Retinal pigment epithelial cell (primary cell): ENCODE measurements around the gene PBRM1.
A peak's percentile ranks its signal among the peaks of the same experiment; 100 is the strongest.
"Not testable (repeated sequence)": the region's sequence is repeated elsewhere in the genome, so short reads cannot be mapped to it uniquely, and the experiment has no call there.

Source experiments
- DNase-seq: peaks from one replicate; pipeline ENCODE4 v3.0.0-alpha.2; 2010; ENCODE audit warnings: low read depth
- H3K4me3 ChIP-seq: 2 replicates; pipeline ENCODE4 v1.5.1; 2011; ENCODE audit warnings: mild to moderate bottlenecking, low read length, control low read depth, moderate library complexity
- TF ChIP-seq, protein P1 (sequence below): conservative IDR thresholded peaks from 2 replicates; pipeline ENCODE4 v1.5.1; 2011; ENCODE audit warnings: low read depth, low read length, control low read depth, inconsistent platforms

The PBRM1 gene

DNA sequence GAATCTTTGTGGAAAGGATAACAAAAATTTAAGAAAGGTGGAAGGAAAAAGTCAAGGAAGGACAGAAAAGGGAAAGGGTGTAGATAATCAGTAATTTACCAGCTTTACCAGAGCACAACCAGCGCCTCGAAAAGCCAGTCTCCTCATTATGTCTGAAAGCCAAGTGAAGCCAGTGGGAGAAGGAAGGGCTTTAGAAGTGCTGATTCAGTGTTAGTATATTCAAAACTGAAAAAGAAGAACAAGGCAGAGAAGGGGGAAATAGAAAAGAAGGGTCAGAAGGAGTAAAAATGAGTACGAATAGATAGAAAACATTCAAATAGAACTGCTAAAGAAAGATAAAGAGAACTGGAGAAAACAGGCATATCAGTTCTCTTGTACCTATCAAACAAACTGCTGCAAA, 4.1 kb downstream of the PBRM1 start:
- H3K4me3 ChIP-seq = no peak overlapping the region
- no peak for DNase-seq
- TF ChIP-seq, protein P1, sequence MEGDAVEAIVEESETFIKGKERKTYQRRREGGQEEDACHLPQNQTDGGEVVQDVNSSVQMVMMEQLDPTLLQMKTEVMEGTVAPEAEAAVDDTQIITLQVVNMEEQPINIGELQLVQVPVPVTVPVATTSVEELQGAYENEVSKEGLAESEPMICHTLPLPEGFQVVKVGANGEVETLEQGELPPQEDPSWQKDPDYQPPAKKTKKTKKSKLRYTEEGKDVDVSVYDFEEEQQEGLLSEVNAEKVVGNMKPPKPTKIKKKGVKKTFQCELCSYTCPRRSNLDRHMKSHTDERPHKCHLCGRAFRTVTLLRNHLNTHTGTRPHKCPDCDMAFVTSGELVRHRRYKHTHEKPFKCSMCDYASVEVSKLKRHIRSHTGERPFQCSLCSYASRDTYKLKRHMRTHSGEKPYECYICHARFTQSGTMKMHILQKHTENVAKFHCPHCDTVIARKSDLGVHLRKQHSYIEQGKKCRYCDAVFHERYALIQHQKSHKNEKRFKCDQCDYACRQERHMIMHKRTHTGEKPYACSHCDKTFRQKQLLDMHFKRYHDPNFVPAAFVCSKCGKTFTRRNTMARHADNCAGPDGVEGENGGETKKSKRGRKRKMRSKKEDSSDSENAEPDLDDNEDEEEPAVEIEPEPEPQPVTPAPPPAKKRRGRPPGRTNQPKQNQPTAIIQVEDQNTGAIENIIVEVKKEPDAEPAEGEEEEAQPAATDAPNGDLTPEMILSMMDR = no peak

DNA sequence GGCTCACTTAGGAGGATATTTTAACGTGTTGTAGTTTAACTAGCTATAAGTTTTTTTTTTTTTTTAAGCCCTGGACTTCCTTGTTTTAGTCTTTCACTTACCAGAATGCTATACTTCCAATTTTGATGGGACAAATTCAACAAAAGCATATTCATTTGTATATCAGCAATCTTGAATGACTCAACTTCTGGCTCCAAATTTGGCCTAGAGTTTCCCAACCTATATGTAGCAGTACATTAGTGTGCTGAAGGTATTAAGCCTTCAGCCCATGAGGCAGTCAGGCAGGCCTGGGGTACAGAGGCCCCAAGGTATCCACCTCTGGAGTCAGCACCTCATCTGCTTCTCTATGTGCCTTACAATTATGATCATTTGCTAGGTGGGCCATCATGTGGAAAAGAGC, 5.9 kb downstream of the PBRM1 start:
- no peak overlapping the region for H3K4me3 ChIP-seq
- TF ChIP-seq, protein P1 = no peak
- no peak for DNase-seq

DNA sequence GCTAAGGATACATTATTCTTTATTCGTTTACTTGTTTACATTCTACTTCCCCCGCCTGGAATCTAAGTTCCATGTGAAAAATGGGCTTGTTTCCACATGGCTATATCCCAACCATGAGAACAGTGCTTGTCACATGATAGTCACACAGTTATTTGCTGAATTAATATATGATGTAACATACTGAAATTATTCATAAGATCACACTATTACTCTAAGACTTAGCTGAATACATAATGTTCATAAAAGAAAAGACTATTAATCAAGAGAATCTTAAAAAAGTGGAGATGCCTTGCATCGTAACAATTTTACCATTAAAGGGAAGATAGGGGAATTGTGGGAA, 6.5 kb downstream of the PBRM1 start:
- H3K4me3 ChIP-seq = no peak overlapping the region
- TF ChIP-seq, protein P1 = no peak
- DNase-seq = no peak

DNA sequence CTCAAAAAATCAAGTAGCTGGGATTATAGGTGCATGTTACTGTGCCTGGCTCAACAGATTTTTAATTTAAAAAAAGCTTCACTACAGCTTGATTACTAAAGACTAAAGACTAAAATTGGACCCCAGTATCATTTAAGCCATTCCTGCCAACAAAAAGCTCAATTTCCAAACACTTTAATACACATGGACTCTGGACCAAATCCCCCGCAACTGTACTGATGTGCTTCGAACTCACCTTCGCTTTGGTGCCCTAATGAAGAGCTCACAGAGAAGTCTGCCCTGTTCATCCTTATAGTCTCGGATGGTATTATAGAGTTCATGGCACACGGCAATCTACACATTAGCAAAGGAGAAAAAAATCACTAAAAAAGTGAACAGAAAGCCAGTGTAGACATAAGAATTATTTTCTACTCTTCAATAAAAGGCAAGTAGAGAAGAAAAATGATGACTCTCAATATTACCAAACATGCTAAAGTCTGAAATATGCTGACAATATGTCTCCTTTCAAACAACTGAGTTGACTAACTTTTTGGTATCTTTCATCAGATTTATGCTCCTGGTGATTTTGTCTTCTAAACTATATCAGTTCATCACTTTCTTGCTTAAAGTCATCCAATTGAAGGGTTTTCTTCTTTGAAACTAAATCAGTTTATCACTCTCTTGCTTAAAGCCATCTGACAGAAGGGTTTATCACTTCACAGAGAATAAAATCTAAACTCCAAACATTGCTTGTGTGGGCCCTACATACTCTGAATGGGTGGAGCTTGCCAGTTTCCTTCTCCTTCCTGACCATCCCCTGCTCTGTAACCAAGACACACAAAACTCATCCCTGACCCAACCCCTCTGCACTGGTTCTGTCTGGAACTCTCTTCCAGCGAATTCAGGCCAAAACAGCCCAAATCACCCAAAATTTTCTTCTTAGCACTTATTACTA, 7.2 kb downstream of the PBRM1 start:
- TF ChIP-seq, protein P1 = no peak
- no peak for DNase-seq
- no peak overlapping the region for H3K4me3 ChIP-seq

DNA sequence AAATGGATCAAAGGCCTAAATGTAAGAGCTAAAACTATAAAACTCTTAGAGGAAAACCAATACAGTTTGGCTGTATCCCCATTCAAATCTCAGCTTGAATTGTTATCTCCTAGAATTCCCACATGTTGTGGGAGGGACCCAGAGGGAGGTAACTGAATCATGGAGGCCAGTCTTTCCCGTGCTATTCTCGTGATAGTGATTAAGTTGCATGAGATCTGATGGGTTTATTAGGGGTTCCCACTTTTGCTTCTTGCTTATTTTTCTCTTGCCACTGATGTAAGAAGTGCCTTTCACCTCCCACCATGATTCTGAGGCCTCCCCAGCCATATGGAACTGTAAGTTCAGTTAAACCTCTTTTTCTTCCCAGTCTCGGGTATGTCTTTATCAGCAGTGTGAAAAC, 9.5 kb downstream of the PBRM1 start:
- H3K4me3 ChIP-seq, DNase-seq: not testable (repeated sequence)

- no peak for DNase-seq
- H3K4me3 ChIP-seq = no peak overlapping the region
- TF ChIP-seq, protein P1 = no peak
These were observed 14.0 kb downstream of the PBRM1 start for GRCh38 chr3:52671676-52672075.

DNA sequence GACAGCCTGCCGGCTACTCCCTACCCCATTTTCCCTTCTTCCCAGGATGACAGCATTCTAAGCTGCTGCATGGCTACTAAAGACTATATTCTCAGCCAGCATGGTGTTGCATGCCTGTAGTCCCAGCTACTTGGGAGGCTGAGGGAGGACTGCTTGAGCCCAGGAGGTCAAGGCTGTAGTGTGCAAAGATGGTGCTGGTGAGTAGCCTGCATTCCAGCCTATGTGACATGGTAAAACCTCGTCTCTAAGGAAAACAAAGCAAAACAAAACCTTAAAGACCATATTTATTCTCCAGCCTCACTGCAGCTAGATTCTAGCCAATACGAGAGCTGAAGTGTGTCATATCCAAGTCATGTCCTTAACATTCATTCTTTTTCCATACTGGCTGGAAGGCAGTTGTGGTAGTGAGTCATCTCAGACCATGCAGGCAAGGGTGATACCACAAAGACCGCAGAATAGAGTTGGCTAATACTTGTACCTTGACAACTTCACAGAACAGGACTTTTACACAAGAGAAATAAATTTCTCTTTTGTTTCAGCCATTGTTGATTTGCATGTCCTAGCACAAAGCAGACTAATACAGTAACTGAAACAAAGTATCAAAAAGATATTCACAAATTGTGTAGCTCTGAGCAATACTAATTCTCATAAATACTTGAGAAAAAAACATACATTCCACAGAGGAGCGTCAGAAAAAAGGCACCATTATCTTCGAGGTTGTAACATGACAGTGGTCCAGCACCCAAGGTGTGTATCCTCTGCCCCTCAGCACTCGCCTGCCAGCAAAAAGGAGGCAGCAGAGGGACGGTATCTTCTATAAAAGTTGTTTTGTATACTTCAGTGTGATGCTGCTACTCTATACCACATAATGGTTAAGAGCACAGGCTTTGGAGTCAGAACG, 14.8 kb downstream of the PBRM1 start:
- peak; percentile 99 for DNase-seq
- TF ChIP-seq, protein P1 = no peak
- H3K4me3 ChIP-seq = no peak overlapping the region
